CD8-positive, alpha-beta memory T cell (primary cell): ENCODE data around the gene KREMEN2. TPM values are rescaled to one million over a fixed set of nuclear protein-coding genes. Genes with fewer than 3 reads are reported as not detected.

Experiments used
- CTCF ChIA-PET: fragments of 350-600 bp; sonication (Branson Sonifier 250); formaldehyde crosslinking; loops from one replicate; lab custom pipeline; 2021; ENCODE audit warnings: antibody characterized with exemption; lab: Charles Lee
- POLR2A ChIA-PET: fragments of 350-600 bp; sonication (Branson Sonifier 250); formaldehyde crosslinking; loops from one replicate; lab custom pipeline; 2021; ENCODE audit warnings: antibody characterized with exemption; lab: Charles Lee
- DNase-seq, 5 donors: peaks; one replicate each; pipeline versions ENCODE4 v3.0.0 to v3.0.0-alpha.2; 2020 to 2022; ENCODE audit warnings: mixed read lengths in 1 of 5
- H3K27ac ChIP-seq: one replicate; pipeline ENCODE4 v1.7.0; 2013; ENCODE audit warnings: low read depth, mild to moderate bottlenecking, low read length, moderate library complexity
- H3K27me3 ChIP-seq: 2 replicates; pipeline ENCODE4 v1.7.0; 2013; ENCODE audit warnings: low read length, mild to moderate bottlenecking; ENCODE audit not compliant: insufficient read depth, poor library complexity, severe bottlenecking
- H3K36me3 ChIP-seq: 2 replicates; pipeline ENCODE4 v1.7.0; 2013; ENCODE audit warnings: mild to moderate bottlenecking, low read length, moderate library complexity; ENCODE audit not compliant: insufficient read depth
- H3K4me1 ChIP-seq: 2 replicates; pipeline ENCODE4 v1.7.0; 2013; ENCODE audit warnings: mild to moderate bottlenecking, low read length, moderate library complexity; ENCODE audit not compliant: insufficient read depth
- H3K4me3 ChIP-seq: 2 replicates; pipeline ENCODE4 v1.7.0; 2013; ENCODE audit warnings: mild to moderate bottlenecking, low read length
- H3K9me3 ChIP-seq: 2 replicates; pipeline ENCODE4 v1.7.0; 2013; ENCODE audit warnings: mild to moderate bottlenecking, low read length
- H3K27ac Mint-ChIP-seq, 8 donors: one replicate each; pipeline ENCODE4 v1.8.0; 2020 to 2021; ENCODE audit warnings: mixed read lengths in 8 of 8, mild to moderate bottlenecking in 6 of 8, inconsistent platforms in 3 of 8, moderate library complexity in 3 of 8
- H3K27me3 Mint-ChIP-seq, 2 donors: one replicate each; pipeline ENCODE4 v1.8.0; 2020 to 2021; ENCODE audit warnings: mixed read lengths in 2 of 2, mild to moderate bottlenecking in 1 of 2, moderate library complexity in 1 of 2
- H3K36me3 Mint-ChIP-seq, 3 donors: one replicate each; pipeline ENCODE4 v1.8.0; 2020 to 2021; ENCODE audit warnings: mixed read lengths in 3 of 3, inconsistent platforms in 1 of 3, mild to moderate bottlenecking in 1 of 3
- H3K4me1 Mint-ChIP-seq, 3 donors: one replicate each; pipeline ENCODE4 v1.8.0; 2020 to 2021; ENCODE audit warnings: mixed read lengths in 3 of 3, inconsistent platforms in 1 of 3, mild to moderate bottlenecking in 1 of 3
- H3K4me3 Mint-ChIP-seq, 7 donors: one replicate each; pipeline ENCODE4 v1.8.0; 2020 to 2021; ENCODE audit warnings: mixed read lengths in 7 of 7, mild to moderate bottlenecking in 6 of 7, moderate library complexity in 4 of 7, inconsistent platforms in 2 of 7
- H3K9me3 Mint-ChIP-seq, 5 donors: one replicate each; pipeline ENCODE4 v1.8.0; 2020 to 2022; ENCODE audit warnings: mixed read lengths in 5 of 5, mild to moderate bottlenecking in 3 of 5, moderate library complexity in 2 of 5, inconsistent platforms in 1 of 5
- polyA plus RNA-seq: library from polyadenylated mRNA; unstranded; fragments of 300-500 nt; fragmentation: Illumina TruSeq; gene quantifications from one replicate; pipeline ENCODE4 v1.2.3, GENCODE V29; 2021
- total RNA-seq, 2 experiments: library from RNA; stranded (reverse); gene quantifications; one replicate each; pipeline ENCODE4 v1.2.3, GENCODE V29; 2021

Gene KREMEN2
- not detected for total RNA-seq
- not detected for polyA plus RNA-seq

- H3K36me3 Mint-ChIP-seq, result no peaks in the 10 kb centered on the region
- peaks cover 20 to 38% of the 10 kb centered on the region in 2 donors for H3K27me3 Mint-ChIP-seq
- no peak within 1 kb of the TSS for H3K27ac ChIP-seq
- peaks cover 39% of the 10 kb centered on the region for H3K27me3 ChIP-seq
- DNase-seq, result peak in 3 of 5 donors; percentile 25 to 55 (median 35)
- ChIA-PET CTCF (interaction anchor here (0.7 to 2.3 kb wide), 5 partner anchors 11 to 21 kb away, joined by 3 to 7 read pairs (median 4); no protein-coding TSS in a partner anchor), POLR2A (no interaction called here)
- peak within 1 kb of the TSS in 1 of 8 donors; percentile 63 for H3K27ac Mint-ChIP-seq
- peak within 1 kb of the TSS; percentile 70 to 85 (median 81) for H3K4me3 Mint-ChIP-seq
- H3K4me1 ChIP-seq, result peaks cover 46% of the 10 kb centered on the region
- no peaks in the 10 kb centered on the region for H3K9me3 ChIP-seq
- peaks cover 16 to 51% (median 18%) of the 10 kb centered on the region in 3 donors for H3K4me1 Mint-ChIP-seq
- no peaks in the 10 kb centered on the region for H3K36me3 ChIP-seq
- no peaks in the 10 kb centered on the region for H3K9me3 Mint-ChIP-seq
- H3K4me3 ChIP-seq, result peak within 1 kb of the TSS; percentile 45
These were observed at the start of gene KREMEN2 for GRCh38 chr16:2963723-2964474. Gene KREMEN2 (plus strand): TSS chr16:2964275. CDS start chr16:2964521, 246 bp downstream.

- ChIA-PET POLR2A (no interaction called here), CTCF (interaction anchor here (0.8 kb wide), 1 partner anchor 9 kb away, joined by 3 read pairs; no protein-coding TSS in a partner anchor)
- no peak overlapping the region for H3K4me3 ChIP-seq
- peaks cover 16% of the 10 kb centered on the region for H3K4me1 ChIP-seq
- no peaks in the 10 kb centered on the region for H3K36me3 ChIP-seq
- Mint-ChIP-seq H3K36me3 (peaks cover 4 to 49% (median 7%) of the 10 kb centered on the region in 3 donors), H3K9me3 (no peaks in the 10 kb centered on the region), H3K4me3 (no peak overlapping the region), H3K27ac (peak overlapping the region in 1 of 8 donors; percentile 2), H3K27me3 (no peaks in the 10 kb centered on the region), H3K4me1 (peaks cover 23 to 34% (median 27%) of the 10 kb centered on the region in 3 donors)
- no peak overlapping the region for H3K27ac ChIP-seq
- no peaks in the 10 kb centered on the region for H3K9me3 ChIP-seq
- no peak for DNase-seq
- H3K27me3 ChIP-seq, result no peaks in the 10 kb centered on the region
These were observed 48.7 kb upstream of the KREMEN2 start for GRCh38 chr16:2915196-2915929.

- peaks cover 0 to 1% of the 10 kb centered on the region in 2 donors for H3K27me3 Mint-ChIP-seq
- CTCF ChIA-PET, result interaction anchor here (0.9 to 3.6 kb wide), 13 partner anchors 8 to 51 kb away, joined by 3 to 13 read pairs (median 5); partner anchors contain the start of genes FLYWCH1 and FLYWCH2
- Histone ChIP-seq H3K9me3 (no peaks in the 10 kb centered on the region), H3K27ac (no peak overlapping the region), H3K36me3 (no peaks in the 10 kb centered on the region), H3K4me3 (no peak overlapping the region), H3K27me3 (no peaks in the 10 kb centered on the region), H3K4me1 (no peaks in the 10 kb centered on the region)
- peak in 4 of 5 donors; percentile 56 to 75 (median 62) for DNase-seq
- peak overlapping the region in 5 of 8 donors; percentile 16 to 90 (median 87) for H3K27ac Mint-ChIP-seq
- H3K4me3 Mint-ChIP-seq, result peak overlapping the region in 1 of 7 donors; percentile 11
- H3K9me3 Mint-ChIP-seq, result no peaks in the 10 kb centered on the region
- POLR2A ChIA-PET, result interaction anchor here (0.7 to 1.7 kb wide), 2 partner anchors 8 to 37 kb away, joined by 3 to 5 read pairs; partner anchors contain the start of genes FLYWCH1 and FLYWCH2
- H3K36me3 Mint-ChIP-seq, result peaks cover 4 to 50% (median 9%) of the 10 kb centered on the region in 3 donors
- H3K4me1 Mint-ChIP-seq, result peaks cover 3 to 6% (median 4%) of the 10 kb centered on the region in 3 donors
These were observed 44.4 kb upstream of the KREMEN2 start for GRCh38 chr16:2919511-2920255.

GRCh38 chr16:2923481-2923880, 40.6 kb upstream of the KREMEN2 start:
- Histone ChIP-seq H3K9me3 (no peaks in the 10 kb centered on the region), H3K27me3 (no peaks in the 10 kb centered on the region), H3K36me3 (no peaks in the 10 kb centered on the region), H3K27ac (no peak overlapping the region), H3K4me3 (no peak overlapping the region), H3K4me1 (peaks cover 8% of the 10 kb centered on the region)
- H3K4me3 Mint-ChIP-seq, result no peak overlapping the region
- DNase-seq, result no peak
- ChIA-PET POLR2A (no interaction called here), CTCF (interaction anchor here (1.0 kb wide), 1 partner anchor 85 kb away, joined by 3 read pairs; no protein-coding TSS in a partner anchor)
- H3K27me3 Mint-ChIP-seq, result peaks cover 0 to 1% of the 10 kb centered on the region in 2 donors
- peaks cover 15 to 19% (median 17%) of the 10 kb centered on the region in 3 donors for H3K4me1 Mint-ChIP-seq
- no peaks in the 10 kb centered on the region for H3K9me3 Mint-ChIP-seq
- H3K36me3 Mint-ChIP-seq, result peaks cover 4 to 31% (median 8%) of the 10 kb centered on the region in 3 donors
- peak overlapping the region in 1 of 8 donors; percentile 10 for H3K27ac Mint-ChIP-seq

- H3K27me3 ChIP-seq, result no peaks in the 10 kb centered on the region
- H3K4me1 Mint-ChIP-seq, result peaks cover 12 to 14% (median 14%) of the 10 kb centered on the region in 3 donors
- peaks cover 0 to 1% of the 10 kb centered on the region in 2 donors for H3K27me3 Mint-ChIP-seq
- no peaks in the 10 kb centered on the region for H3K9me3 ChIP-seq
- H3K4me3 Mint-ChIP-seq, result no peak overlapping the region
- peak overlapping the region in 1 of 8 donors; percentile 61 for H3K27ac Mint-ChIP-seq
- H3K36me3 Mint-ChIP-seq, result peaks cover 0 to 27% (median 2%) of the 10 kb centered on the region in 3 donors
- no peak overlapping the region for H3K27ac ChIP-seq
- no peak overlapping the region for H3K4me3 ChIP-seq
- DNase-seq, result no peak
- ChIA-PET CTCF (interaction anchor here (0.7 kb wide), 1 partner anchor 13 kb away, joined by 3 read pairs; no protein-coding TSS in a partner anchor), POLR2A (no interaction called here)
- peaks cover 4% of the 10 kb centered on the region for H3K36me3 ChIP-seq
- no peaks in the 10 kb centered on the region for H3K9me3 Mint-ChIP-seq
- peaks cover 8% of the 10 kb centered on the region for H3K4me1 ChIP-seq
These were observed 38.9 kb upstream of the KREMEN2 start for GRCh38 chr16:2924901-2925755.

- no peak overlapping the region for H3K27ac ChIP-seq
- Mint-ChIP-seq H3K4me1 (peaks cover 12 to 14% (median 14%) of the 10 kb centered on the region in 3 donors), H3K4me3 (peak overlapping the region in 1 of 7 donors; percentile 46), H3K27ac (peak overlapping the region in 7 of 8 donors; percentile 1 to 73 (median 58)), H3K27me3 (peaks cover 0 to 1% of the 10 kb centered on the region in 2 donors), H3K9me3 (no peaks in the 10 kb centered on the region), H3K36me3 (peaks cover 0 to 27% (median 2%) of the 10 kb centered on the region in 3 donors)
- H3K36me3 ChIP-seq, result peaks cover 4% of the 10 kb centered on the region
- peaks cover 8% of the 10 kb centered on the region for H3K4me1 ChIP-seq
- no peaks in the 10 kb centered on the region for H3K9me3 ChIP-seq
- H3K4me3 ChIP-seq, result no peak overlapping the region
- DNase-seq, result no peak
- no peaks in the 10 kb centered on the region for H3K27me3 ChIP-seq
- ChIA-PET POLR2A (no interaction called here), CTCF (interaction anchor here (1.0 to 1.5 kb wide), 11 partner anchors 9 to 147 kb away, joined by 3 to 11 read pairs (median 4); partner anchors contain the start of gene FLYWCH1)
These were observed 38.0 kb upstream of the KREMEN2 start for GRCh38 chr16:2925951-2926649.
